ENCODE data around the gene TSPAN1. TPM values are rescaled to one million over a fixed set of nuclear protein-coding genes. Genes with fewer than 3 reads are reported as not detected.

Gene TSPAN1
- polyA plus RNA-seq, 3 donors: not detected

DNA sequence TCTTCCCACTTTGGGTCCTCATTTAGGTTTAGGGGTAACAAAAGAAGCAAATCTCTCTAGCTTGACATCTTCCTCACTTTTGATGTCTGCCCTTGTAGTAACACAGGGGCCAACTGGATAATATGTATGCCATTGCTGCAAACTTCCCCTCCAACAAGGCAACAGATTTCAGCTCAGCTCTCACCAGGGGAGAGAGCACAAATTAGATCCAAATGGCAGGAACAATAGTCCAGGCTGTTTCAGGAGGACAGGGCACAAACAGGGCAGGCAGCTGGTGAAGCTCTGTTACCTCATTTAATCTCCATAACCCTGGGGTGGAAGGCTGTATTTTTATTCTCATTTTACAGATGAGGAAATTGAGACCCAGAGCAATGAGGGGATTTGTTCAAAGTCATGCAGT is 38.2 kb upstream of the TSPAN1 start:
- Histone ChIP-seq H3K9ac (ENCODE audit: insufficient read depth, low read length, poor library complexity, severe bottlenecking) (no peak overlapping the region), H3K27ac (ENCODE audit: low read depth in 1 of 2, low read length in 2 of 2) (no peak overlapping the region), H4K20me1 (ENCODE audit: insufficient read depth, low read length) (no peaks in the 10 kb centered on the region), H3K9me3 (replicated peaks in 1 of 2; ENCODE audit: control insufficient read depth in 1 of 2, insufficient read depth in 1 of 2, low read length in 2 of 2) (no peaks in the 10 kb centered on the region), H3K27me3 (ENCODE audit: control insufficient read depth in 2 of 2, insufficient read depth in 2 of 2, low read length in 2 of 2) (peaks cover 8 to 26% of the 10 kb centered on the region in 2 donors), H3K4me2 (replicated peaks; ENCODE audit: extremely low read depth, low read length, poor library complexity, severe bottlenecking) (no peak overlapping the region), H3K4me3 (replicated peaks in 1 of 3; ENCODE audit: low read depth in 2 of 3, low read length in 3 of 3) (no peak overlapping the region), H3K36me3 (replicated peaks in 1 of 2; ENCODE audit: control insufficient read depth in 1 of 2, insufficient read depth in 2 of 2, low read length in 2 of 2) (no peaks in the 10 kb centered on the region), H3K79me2 (ENCODE audit: insufficient read depth, low read length) (no peaks in the 10 kb centered on the region), H3K4me1 (ENCODE audit: control insufficient read depth in 1 of 2, insufficient read depth in 2 of 2, low read length in 2 of 2) (peaks cover 14 to 19% of the 10 kb centered on the region in 2 donors), H2AFZ (ENCODE audit: insufficient read depth, low read depth, low read length, poor library complexity, severe bottlenecking) (no peak overlapping the region)
- H3K27me3 Mint-ChIP-seq (ENCODE audit: low read depth in 3 of 3): peaks cover 13 to 30% (median 29%) of the 10 kb centered on the region in 3 donors
- H3K9me3 Mint-ChIP-seq: peaks cover 0 to 15% (median 2%) of the 10 kb centered on the region in 7 donors
- no peak for TF ChIP-seq CTCF (IDR thresholded peaks at IDR 0.05)
- H3K4me3 Mint-ChIP-seq: no peak overlapping the region
- DNase-seq: no peak
- H3K27ac Mint-ChIP-seq: no peak overlapping the region
- no peaks in the 10 kb centered on the region for H3K36me3 Mint-ChIP-seq
- intact Hi-C loops (cut with micrococcal nuclease): no loop called here
- H3K4me1 Mint-ChIP-seq: peaks cover 19% of the 10 kb centered on the region

GRCh38 chr1:46137916-46138315 is 37.0 kb upstream of the TSPAN1 start:
- H3K27ac Mint-ChIP-seq: peak overlapping the region in 1 of 7 donors; percentile 38
- no CpG with 5 or more reads among the region's 3 CpGs for WGBS (ENCODE audit: insufficient coverage)
- H3K9ac ChIP-seq (ENCODE audit: insufficient read depth, low read length, poor library complexity, severe bottlenecking): no peak overlapping the region
- no peaks in the 10 kb centered on the region for H4K20me1 ChIP-seq (ENCODE audit: insufficient read depth, low read length)
- no peak overlapping the region for H3K4me2 ChIP-seq (replicated peaks; ENCODE audit: extremely low read depth, low read length, poor library complexity, severe bottlenecking)
- no peaks in the 10 kb centered on the region for H3K79me2 ChIP-seq (ENCODE audit: insufficient read depth, low read length)
- no peaks in the 10 kb centered on the region for H3K9me3 ChIP-seq (replicated peaks in 1 of 2; ENCODE audit: control insufficient read depth in 1 of 2, insufficient read depth in 1 of 2, low read length in 2 of 2)
- no peak overlapping the region for H3K27ac ChIP-seq (ENCODE audit: low read depth in 1 of 2, low read length in 2 of 2)
- DNase-seq: no peak
- peaks cover 9% of the 10 kb centered on the region for H3K4me1 Mint-ChIP-seq
- H3K4me3 Mint-ChIP-seq: no peak overlapping the region
- no peak overlapping the region for H2AFZ ChIP-seq (ENCODE audit: insufficient read depth, low read depth, low read length, poor library complexity, severe bottlenecking)
- H3K36me3 Mint-ChIP-seq: no peaks in the 10 kb centered on the region
- H3K9me3 Mint-ChIP-seq: peaks cover 0 to 6% (median 0%) of the 10 kb centered on the region in 7 donors
- intact Hi-C loops (cut with micrococcal nuclease): no loop called here
- H3K4me3 ChIP-seq (replicated peaks in 1 of 3; ENCODE audit: low read depth in 2 of 3, low read length in 3 of 3): no peak overlapping the region
- H3K36me3 ChIP-seq (replicated peaks in 1 of 2; ENCODE audit: control insufficient read depth in 1 of 2, insufficient read depth in 2 of 2, low read length in 2 of 2): no peaks in the 10 kb centered on the region
- H3K27me3 Mint-ChIP-seq (ENCODE audit: low read depth in 3 of 3): peaks cover 6 to 22% (median 19%) of the 10 kb centered on the region in 3 donors
- peaks cover 6 to 20% of the 10 kb centered on the region in 2 donors for H3K27me3 ChIP-seq (ENCODE audit: control insufficient read depth in 2 of 2, insufficient read depth in 2 of 2, low read length in 2 of 2)
- H3K4me1 ChIP-seq (ENCODE audit: control insufficient read depth in 1 of 2, insufficient read depth in 2 of 2, low read length in 2 of 2): peaks cover 7 to 8% of the 10 kb centered on the region in 2 donors
- TF ChIP-seq CTCF (IDR thresholded peaks at IDR 0.05): no peak

All from CD14-positive monocyte (primary cell).